Left renal pelvis (tissue), 4 donors: ENCODE measurements around the gene NRARP. TPM values are rescaled to one million over a fixed set of nuclear protein-coding genes. Genes with fewer than 3 reads are reported as not detected.

ENCODE experiments used
- DNase-seq, 4 donors: peaks; one replicate each; pipeline ENCODE4 v3.0.0-alpha.2; 2013; ENCODE audit warnings: low read depth in 4 of 4, low spot score in 3 of 4
- polyA plus RNA-seq, 4 donors: library from polyadenylated mRNA; unstranded; fragments of 120-200 nt; gene quantifications; one replicate each; pipeline ENCODE4 v1.2.1, GENCODE V29; 2013; ENCODE audit not compliant: insufficient read length in 4 of 4

The NRARP gene
- polyA plus RNA-seq, 4 donors, result 2.8 to 7.6 (median 6.7) TPM

DNA sequence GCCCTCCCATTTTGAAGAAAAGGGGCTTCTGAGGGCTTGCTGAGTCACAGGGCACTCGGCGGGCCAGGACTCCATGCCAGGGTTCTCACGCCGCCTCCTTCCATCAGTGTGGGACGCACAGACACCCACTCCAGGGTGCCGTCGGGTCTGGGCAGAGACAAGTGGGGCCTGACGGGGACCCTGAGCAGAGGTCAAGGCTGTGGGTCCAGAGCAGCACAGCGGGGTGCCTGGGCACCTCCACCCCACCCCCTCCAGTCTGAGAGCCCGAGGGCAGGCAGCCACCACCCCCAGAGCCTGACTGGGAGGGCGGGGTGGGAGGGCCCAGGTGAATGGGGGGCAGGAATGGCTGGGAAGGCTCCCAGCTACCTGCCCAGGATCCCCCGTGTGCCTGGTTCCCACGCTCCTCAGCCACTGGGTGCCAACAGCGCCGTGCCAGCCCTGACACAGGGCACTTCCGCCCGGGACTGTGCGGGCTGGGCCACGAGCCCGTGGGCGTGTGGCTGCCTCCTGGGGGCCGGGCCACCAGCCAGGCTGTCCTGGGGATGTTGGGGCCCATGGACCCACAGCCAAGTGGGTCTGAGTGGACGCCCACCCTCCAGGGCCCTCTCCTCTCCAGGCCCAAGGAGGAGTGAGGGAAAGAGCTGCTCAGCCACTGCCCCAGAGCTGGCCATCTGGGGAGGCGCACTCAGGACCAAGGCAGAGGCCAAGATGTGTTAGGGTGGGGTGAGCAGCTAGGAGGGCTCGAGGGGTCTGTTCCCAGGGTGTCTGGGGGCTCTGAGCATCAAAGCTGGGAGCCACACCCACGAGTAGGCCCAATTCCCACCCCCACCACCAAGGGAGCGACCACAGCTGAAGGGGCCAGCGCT, 10.1 kb upstream of the NRARP start:
- DNase-seq, result no peak

DNA sequence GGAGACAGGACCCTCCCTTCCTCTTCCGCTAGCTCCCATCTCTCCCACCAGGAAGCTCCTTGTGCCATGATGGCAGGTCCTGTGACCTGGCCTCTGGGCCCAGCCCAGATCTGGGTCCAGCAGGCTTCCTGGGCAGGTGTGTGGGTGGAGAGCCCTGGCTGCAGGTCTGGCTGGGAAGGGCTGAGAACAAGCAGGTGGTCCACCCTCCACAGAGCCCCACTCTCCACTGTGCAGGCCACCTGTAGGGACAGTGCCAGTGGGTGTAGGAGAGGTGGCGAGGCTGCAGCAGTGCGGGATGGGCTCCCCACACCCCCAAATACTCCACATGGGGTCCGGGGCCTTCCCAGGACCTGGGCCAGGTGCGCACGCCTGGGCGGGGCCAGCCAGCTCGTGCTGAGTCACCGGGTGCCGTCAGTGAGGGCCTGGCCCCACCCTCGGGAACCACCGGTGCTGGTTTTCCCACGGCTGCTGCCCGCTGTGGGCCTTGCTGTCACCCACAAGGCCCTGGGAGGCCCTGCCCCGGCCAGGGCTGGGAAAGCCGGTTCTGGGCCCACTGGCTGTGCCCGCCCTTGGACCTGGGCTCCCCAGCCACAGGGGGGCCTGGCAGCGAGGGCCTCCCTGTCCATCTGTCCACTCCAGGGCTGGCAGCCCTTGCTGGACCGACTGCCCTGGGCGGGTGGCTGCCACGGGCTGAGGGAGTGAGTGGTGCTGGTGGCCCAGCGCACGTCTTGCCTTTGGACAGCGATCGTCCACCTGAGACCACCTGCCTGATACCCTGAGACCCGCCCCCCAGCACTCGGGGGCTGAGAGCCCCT, 9.3 kb upstream of the NRARP start:
- DNase-seq, result no peak

GRCh38 chr9:137310189-137311052, 8.3 kb upstream of the NRARP start:
- no peak for DNase-seq

- DNase-seq, result no peak
Measured at GRCh38 chr9:137309368-137310188, 7.5 kb upstream of the NRARP start.

DNA sequence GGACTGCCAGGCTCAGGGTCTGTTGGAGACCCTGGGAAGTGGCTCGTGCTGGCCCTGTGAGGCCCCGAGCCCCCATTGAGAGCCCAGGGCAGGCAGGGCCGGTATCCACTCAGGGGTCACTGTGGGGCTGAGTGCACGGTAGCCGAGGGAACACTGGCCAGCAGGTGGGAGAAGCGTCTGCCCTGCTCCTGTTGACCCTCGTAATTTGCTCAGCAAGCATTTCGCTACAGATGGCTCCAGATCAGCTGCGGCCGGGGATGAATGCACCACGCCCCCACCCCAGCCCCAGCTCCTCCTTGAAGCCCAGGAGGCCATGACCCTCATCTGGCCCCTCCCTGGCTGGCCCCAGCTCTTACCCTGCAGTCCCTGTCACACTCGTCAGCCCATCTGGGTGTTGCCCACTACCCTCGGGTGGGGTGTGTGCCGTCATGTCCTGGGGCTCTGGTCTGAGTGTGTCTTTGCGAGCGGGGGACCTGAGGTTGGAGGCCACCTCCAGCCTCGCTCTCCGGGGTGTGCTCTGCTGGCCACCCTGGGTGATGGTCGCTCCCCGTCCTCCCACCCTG, 6.1 kb upstream of the NRARP start:
- no peak for DNase-seq

DNA sequence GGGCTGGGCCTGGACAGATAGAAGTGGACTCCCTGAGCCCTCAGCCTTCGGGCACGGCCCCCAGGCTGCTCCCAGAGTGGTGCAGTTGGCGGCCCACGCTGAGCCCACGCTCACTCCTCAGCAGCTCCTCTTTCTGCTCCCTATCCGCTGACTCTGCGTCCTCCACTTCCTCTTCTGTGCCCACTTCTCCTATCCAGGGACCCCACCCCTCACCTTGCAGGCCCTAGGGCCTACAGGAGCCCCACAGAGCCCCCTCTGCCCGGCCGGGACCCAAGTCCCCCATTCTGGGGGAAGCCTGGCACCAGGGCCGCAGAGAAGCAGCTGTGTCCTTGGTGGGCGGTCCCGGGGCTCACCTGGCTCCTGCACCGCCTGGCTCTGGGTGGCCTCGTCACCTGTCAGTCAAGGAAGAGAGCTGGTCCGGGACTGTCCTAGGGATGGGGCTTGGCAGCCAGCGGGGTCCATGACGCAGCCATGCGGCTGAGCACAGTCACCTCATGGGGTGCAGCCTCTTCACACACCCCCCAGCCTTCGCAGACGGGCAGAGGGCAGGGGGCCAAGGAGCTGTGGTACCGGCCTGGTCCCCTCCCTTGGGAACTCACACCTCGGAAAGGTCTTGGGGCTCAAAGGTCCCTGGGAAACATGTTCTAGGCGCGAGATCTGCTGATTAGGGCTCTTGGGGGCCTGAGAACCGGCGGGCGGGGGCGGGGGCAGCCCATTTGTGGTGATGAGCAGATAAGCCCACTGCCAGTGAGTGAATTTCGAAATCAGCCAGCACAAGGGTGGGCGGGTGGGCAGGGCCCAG, 5.4 kb upstream of the NRARP start:
- DNase-seq, result no peak

- no peak for DNase-seq
Measured at GRCh38 chr9:137306850-137307254, 4.8 kb upstream of the NRARP start.

GRCh38 chr9:137306066-137306849, 4.2 kb upstream of the NRARP start:
- no peak for DNase-seq

- DNase-seq, result no peak
Measured at GRCh38 chr9:137305798-137306065, 3.7 kb upstream of the NRARP start.

GRCh38 chr9:137305060-137305797, 3.2 kb upstream of the NRARP start:
- no peak for DNase-seq

GRCh38 chr9:137304383-137305059, 2.5 kb upstream of the NRARP start:
- no peak for DNase-seq

GRCh38 chr9:137303893-137304382, 1.9 kb upstream of the NRARP start:
- no peak for DNase-seq

DNA sequence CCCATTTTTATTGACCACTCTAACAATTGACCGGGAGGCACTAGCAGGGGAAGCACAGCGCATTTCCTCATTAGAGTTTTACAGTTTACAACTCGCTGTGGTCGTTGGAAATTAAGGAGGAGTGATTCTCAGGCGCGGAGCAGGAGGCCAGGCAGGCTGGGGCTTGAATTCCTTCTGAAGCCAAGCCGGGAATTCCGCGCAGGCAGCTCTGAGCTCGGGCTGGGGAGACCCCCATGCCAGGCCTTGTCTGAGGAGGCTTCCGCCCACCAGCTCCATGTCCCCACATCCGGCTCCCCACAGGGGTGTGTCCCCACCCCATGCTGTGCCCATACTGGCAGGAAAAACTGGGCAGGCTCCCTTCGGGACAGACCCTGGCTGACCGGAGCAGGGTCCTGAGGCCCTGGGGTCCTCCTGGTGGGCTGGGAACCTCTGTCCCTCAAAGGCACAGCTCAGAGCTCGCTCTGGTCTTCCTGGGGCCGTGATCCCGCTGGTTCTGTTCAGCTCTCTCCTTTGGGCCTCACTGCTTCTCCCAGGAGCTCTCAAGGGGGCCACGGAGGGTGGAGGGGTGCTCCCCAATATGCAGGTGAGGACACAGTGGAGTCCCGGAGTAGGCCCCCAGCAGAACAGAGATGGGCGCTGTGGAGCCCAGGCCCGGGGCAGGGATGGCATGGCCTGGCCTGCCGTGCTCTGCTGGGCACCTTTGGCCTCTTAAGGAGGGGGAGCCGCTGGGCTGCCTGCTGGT, 1.3 kb upstream of the NRARP start:
- no peak for DNase-seq

DNA sequence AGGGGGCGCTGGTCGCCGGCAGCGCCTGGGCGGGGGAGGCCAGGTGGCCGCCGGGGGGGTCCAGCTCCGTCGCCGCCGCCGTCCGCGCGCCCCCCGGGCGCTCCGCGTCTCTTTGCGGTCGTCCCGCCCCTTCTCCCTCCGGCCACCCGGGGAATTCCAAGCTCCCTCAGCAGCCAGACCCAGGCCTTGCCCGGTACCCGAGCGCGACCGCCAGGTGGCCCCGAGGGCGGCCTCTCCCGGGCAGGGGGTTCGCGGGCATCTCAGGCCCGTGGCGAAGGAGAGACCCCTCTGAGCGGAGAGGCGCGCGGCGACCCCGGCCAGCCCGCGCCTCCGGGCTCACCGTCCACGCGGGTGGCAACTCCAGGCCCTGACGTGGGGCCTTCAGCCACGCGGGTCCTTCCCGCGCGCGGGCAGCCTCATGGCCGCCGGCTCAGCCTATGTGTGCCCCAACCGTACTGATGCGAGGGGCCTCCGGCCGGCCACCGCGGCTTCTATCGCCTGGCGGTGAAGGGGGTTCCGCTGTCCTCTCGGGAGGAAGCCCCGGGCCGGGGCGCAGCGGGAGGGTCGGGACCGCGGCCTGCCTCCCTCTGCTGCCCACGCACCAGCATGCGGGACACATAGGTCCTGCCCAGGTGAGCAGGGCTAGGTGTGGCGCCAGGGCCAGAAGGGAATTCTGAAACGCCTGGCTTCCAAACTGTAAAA, 529 bp upstream of the NRARP start:
- DNase-seq, result no peak

DNA sequence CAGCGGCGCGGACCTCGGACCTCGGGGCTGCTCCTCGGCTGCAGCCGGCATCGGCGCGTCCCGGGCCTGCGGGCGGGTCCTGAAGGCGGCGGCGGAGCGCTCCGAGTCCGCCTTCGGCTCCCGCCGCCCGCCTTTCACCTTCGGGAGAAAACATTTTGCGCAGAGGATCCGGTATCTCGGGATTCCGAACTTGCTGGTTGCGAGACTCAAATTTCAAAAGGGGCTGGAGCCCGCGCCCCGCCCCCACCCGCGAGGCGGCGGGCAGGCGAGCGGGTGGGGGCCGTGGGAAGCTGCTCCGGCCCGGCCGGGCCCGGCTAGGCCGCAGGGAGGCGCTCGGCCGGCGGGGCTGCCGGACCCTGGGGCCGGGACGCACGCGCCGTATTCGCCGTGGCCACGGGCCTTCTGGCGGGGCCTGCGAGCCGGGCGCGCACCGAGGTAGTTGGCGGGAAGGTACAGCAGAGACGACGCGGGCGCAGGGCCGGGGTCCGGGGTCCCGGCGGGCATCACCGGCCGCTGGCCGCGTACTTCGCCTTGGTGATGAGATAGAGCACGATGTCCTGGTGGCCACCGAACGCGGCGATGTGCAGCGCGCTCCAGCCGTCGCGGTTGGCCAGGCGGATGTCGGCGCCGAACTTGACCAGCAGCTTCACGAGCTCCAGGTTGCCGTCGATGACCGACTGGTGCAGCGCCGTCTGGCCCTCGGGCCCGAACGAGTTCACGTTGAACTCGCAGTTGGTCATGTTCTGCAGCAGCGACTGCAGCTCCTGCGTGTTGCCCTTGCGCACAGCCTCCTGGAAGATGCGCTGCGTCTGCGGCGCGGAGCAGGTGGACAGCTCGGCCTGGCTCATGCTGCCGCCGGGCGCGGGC, 757 bp downstream of the NRARP start:
- no peak for DNase-seq
